Spleen (tissue), 7 donors: ENCODE results near the gene NUDT9.
"Not testable (repeated sequence)": the region's sequence is repeated elsewhere in the genome, so short reads cannot be mapped to it uniquely, and the experiment has no call there.

Experiments used
- POLR2A ChIP-seq, 3 donors: fragments of 450-650 bp; IDR thresholded peaks; one replicate each; pipeline ENCODE4 v1.5.1; 2017; ENCODE audit warnings: antibody characterized with exemption in 3 of 3, mild to moderate bottlenecking in 1 of 3
- TF ChIP-seq, protein P1 (sequence below), 11 experiments: fragments of 200-600 bp in 7 of 11; fragments of 450-650 bp in 4 of 11; sonication (generic) in 4 of 11; IDR thresholded peaks in 8 of 11; conservative IDR thresholded peaks in 3 of 11; 1 replicate in 7 of 11; 2 replicates in 4 of 11; pipeline versions ENCODE4 v1.4.0 to v1.8.0; 2016 to 2021; ENCODE audit warnings: antibody characterized with exemption in 11 of 11, inconsistent platforms in 4 of 11, mild to moderate bottlenecking in 1 of 11
- donor health status: DM: no; HTN: no; CAD: no; lungs with moderate emphysema.
- donor health status: DM: no; HTN: no; CAD: no.
- donor health status: DM: no; HTN: no; CAD: no.

DNA sequence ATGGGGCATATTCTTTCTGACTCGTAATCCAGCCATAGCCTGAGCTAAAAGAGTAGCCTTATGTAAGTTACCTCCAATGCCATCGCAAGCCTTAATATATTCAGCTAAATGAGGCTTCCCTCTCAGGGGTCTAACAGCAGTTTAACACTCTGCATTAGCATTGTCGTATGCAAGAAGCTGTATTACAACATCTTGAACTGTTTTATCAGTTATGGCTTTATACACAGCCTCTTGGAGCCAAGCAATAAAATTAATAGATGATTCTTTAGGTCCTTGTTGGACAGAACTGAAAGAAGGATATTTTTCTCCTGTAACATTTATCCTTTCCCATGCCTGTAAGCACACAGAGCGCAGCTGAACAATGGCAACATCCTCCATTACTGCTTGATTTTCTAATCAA is 15.5 kb upstream of the NUDT9 start:
- TF ChIP-seq, protein P1, sequence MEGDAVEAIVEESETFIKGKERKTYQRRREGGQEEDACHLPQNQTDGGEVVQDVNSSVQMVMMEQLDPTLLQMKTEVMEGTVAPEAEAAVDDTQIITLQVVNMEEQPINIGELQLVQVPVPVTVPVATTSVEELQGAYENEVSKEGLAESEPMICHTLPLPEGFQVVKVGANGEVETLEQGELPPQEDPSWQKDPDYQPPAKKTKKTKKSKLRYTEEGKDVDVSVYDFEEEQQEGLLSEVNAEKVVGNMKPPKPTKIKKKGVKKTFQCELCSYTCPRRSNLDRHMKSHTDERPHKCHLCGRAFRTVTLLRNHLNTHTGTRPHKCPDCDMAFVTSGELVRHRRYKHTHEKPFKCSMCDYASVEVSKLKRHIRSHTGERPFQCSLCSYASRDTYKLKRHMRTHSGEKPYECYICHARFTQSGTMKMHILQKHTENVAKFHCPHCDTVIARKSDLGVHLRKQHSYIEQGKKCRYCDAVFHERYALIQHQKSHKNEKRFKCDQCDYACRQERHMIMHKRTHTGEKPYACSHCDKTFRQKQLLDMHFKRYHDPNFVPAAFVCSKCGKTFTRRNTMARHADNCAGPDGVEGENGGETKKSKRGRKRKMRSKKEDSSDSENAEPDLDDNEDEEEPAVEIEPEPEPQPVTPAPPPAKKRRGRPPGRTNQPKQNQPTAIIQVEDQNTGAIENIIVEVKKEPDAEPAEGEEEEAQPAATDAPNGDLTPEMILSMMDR (IDR thresholded peaks at IDR 0.05 in 8 of 11, conservative IDR thresholded peaks at IDR 0.05 in 3 of 11): not testable (repeated sequence)
- TF ChIP-seq POLR2A (IDR thresholded peaks at IDR 0.05): not testable (repeated sequence)
